Testis (tissue), 2 donors: Measurements from ENCODE around the gene LAD1.

Experiments
- CTCF ChIP-seq, 3 experiments: fragments of 450-650 bp in 2 of 3; fragments of 200-600 bp in 1 of 3; sonication (generic) in 1 of 3; IDR thresholded peaks; one replicate each; pipeline ENCODE4 v1.5.1; 2016 to 2019; ENCODE audit warnings: antibody characterized with exemption in 3 of 3, mild to moderate bottlenecking in 2 of 3, moderate library complexity in 1 of 3
- POLR2A ChIP-seq: fragments of 450-650 bp; IDR thresholded peaks from one replicate; pipeline ENCODE4 v1.6.1; 2017; ENCODE audit warnings: antibody characterized with exemption, mild to moderate bottlenecking, moderate library complexity

- TF ChIP-seq CTCF (IDR thresholded peaks at IDR 0.05): no peak
- TF ChIP-seq POLR2A: no peak
These were observed 40.5 kb downstream of the LAD1 start for GRCh38 chr1:201358596-201358995.
